B cell (primary cell): Measurements from ENCODE around the gene LRRD1.

Source experiments
- CTCF ChIP-seq: fragments of 200-600 bp; IDR thresholded peaks from one replicate; pipeline ENCODE4 v1.8.0; 2022; ENCODE audit warnings: antibody characterized with exemption, mild to moderate bottlenecking
- EZH2 ChIP-seq: IDR thresholded peaks from 2 replicates; pipeline ENCODE4 v1.6.1; 2012; ENCODE audit warnings: borderline replicate concordance, low read depth, mild to moderate bottlenecking, moderate library complexity, low read length; ENCODE audit not compliant: insufficient read depth, poor library complexity, severe bottlenecking

GRCh38 chr7:92137557-92137956 lies 41.4 kb downstream of the LRRD1 start:
- TF ChIP-seq CTCF (no peak), EZH2 (no peak)
